NB4 (cell line): ENCODE measurements around the gene C2orf92.
A peak's percentile ranks its signal among the peaks of the same experiment; 100 is the strongest.
"Not testable (repeated sequence)": the region's sequence is repeated elsewhere in the genome, so short reads cannot be mapped to it uniquely, and the experiment has no call there.

Experiments
- DNase-seq: peaks from one replicate; pipeline ENCODE4 v3.0.0; 2010; ENCODE audit warnings: low read depth
- H3K4me3 ChIP-seq: one replicate; pipeline ENCODE4 v1.5.1; 2011; ENCODE audit warnings: mild to moderate bottlenecking, low read depth, low read length, moderate library complexity
- MYC ChIP-seq: IDR thresholded peaks from 2 replicates; pipeline ENCODE4 v1.6.1; 2011; ENCODE audit warnings: low read depth, low read length
- POLR2A ChIP-seq: IDR thresholded peaks from 2 replicates; pipeline ENCODE4 v1.6.1; 2011; ENCODE audit warnings: mild to moderate bottlenecking; ENCODE audit not compliant: insufficient read length; ENCODE audit errors: extremely low read depth
- TF ChIP-seq, protein P1 (sequence below): IDR thresholded peaks from 2 replicates; pipeline ENCODE4 v1.6.1; 2011; ENCODE audit warnings: low read depth, low read length
- TF ChIP-seq, protein P2 (sequence below): IDR thresholded peaks from one replicate; pipeline ENCODE4 v1.5.1; 2012; ENCODE audit warnings: low read depth, low read length

The C2orf92 gene

GRCh38 chr2:97662895-97663625 lies 6.5 kb upstream of the C2orf92 start:
- DNase-seq, result peak; percentile 97
- TF ChIP-seq POLR2A (no peak), MYC (peak; percentile 79)
- TF ChIP-seq, protein P1, sequence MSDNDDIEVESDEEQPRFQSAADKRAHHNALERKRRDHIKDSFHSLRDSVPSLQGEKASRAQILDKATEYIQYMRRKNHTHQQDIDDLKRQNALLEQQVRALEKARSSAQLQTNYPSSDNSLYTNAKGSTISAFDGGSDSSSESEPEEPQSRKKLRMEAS, result peak; percentile 84
- TF ChIP-seq, protein P2, sequence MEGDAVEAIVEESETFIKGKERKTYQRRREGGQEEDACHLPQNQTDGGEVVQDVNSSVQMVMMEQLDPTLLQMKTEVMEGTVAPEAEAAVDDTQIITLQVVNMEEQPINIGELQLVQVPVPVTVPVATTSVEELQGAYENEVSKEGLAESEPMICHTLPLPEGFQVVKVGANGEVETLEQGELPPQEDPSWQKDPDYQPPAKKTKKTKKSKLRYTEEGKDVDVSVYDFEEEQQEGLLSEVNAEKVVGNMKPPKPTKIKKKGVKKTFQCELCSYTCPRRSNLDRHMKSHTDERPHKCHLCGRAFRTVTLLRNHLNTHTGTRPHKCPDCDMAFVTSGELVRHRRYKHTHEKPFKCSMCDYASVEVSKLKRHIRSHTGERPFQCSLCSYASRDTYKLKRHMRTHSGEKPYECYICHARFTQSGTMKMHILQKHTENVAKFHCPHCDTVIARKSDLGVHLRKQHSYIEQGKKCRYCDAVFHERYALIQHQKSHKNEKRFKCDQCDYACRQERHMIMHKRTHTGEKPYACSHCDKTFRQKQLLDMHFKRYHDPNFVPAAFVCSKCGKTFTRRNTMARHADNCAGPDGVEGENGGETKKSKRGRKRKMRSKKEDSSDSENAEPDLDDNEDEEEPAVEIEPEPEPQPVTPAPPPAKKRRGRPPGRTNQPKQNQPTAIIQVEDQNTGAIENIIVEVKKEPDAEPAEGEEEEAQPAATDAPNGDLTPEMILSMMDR, result no peak
- peak overlapping the region; percentile 81 for H3K4me3 ChIP-seq

DNA sequence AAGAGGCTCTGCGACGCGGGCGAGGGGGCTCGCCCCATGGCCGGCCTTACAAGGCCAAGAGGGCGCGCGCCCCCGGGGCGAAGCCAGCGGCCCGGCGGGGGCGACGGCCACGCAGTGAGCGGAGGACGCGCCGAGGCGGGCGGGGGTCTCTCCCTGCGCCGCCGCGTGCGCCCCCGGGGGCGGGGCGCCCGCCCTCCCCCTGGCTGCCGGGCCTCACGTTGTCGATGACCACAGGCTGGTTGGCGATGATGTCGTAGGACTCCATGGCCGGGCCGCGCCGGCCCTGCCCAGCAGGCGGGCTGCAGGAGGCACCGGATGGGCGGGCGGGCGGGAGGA lies 5.9 kb upstream of the C2orf92 start:
- no peak for DNase-seq
- peak overlapping the region; percentile 81 for H3K4me3 ChIP-seq
- TF ChIP-seq, protein P2, result no peak
- TF ChIP-seq, protein P1, result no peak
- no peak for TF ChIP-seq POLR2A
- TF ChIP-seq MYC, result peak; percentile 69

DNA sequence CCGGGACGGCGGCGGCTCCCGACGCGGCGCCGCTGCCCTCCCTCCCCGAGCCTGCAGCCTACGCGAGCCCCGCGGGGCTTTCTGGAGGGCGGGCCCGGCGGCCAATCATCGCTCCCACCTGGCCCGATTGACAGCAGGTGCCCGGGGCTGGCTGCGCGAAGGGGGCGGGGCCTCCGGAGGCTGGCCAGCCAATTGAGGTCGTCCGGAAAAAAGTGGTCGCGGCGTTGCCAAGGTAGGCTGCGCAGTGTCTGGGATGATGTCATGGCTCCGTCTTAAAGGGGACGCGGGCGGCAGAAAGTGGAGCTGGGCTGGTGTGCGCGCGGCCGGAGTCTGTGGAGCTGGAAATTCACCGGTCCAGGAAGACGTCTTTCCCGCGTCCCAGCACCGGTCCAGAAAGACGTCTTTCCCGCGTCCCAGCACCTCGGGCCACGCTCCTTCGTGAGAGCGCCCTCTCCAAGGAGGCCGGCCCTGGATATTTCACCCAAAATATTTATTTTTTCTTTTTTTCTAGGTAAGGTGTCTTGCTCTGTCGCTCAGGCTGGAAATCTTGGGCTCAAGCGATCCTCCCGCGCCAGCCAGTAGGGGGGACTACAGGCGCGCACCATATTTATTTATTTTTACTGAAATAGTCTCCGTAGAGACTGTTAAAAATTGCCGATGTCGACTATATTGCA lies 5.4 kb upstream of the C2orf92 start, which contains the start of gene ACTR1B:
ACTR1B (minus strand) TSS at position 83 of the 674 bp plus-strand sequence. CDS start 154 bp downstream, outside the sequence.
- peak within 1 kb of the TSS; percentile 84 for H3K4me3 ChIP-seq
- TF ChIP-seq MYC (peak; percentile 62; the same call in 1 of the 2 replicates), POLR2A (peak; percentile 57)
- TF ChIP-seq, protein P2, result peak; percentile 50
- TF ChIP-seq, protein P1, result peak; percentile 27; the same call in 1 of the 2 replicates
- peak; percentile 99 for DNase-seq

DNA sequence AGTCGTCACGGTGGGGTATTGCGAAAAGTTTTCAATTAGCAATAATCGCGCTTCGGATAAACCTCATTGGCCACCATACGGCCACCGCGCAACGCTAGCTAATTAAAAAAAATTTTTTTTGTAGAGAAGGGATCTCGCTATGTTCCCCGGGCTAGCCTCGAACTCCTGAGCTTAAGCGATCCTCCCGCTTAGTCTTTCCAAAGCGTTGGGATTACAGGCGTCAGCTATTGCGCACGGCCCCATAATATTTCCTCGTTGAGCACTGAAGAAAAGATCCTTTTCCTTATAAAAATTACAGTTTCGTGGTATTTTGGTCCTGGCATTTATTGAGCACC lies 4.9 kb upstream of the C2orf92 start:
- peak overlapping the region; percentile 84 for H3K4me3 ChIP-seq
- TF ChIP-seq, protein P1, result no peak
- TF ChIP-seq POLR2A, result no peak
- TF ChIP-seq MYC, result no peak
- TF ChIP-seq, protein P2, result no peak
- no peak for DNase-seq

DNA sequence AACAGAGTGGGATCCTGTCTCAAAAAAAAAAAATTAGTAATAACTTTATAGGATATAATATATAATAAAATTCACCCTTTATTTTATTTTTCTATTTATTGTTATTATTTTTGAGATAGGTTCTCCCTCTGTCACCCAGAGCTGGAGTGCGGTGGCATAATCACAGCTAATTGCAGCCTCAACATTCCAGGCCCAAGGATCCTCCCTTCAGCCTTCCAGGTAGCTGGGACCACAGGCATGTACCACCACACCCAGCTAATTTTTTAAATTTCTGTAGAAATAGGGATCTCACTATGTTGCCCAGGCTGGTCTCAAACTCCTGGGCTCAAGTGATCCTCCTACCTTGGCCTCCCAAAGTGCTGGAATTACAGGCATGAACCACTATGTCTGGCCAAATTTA lies 958 bp downstream of the C2orf92 start:
- no peak for DNase-seq
- no peak for TF ChIP-seq MYC
- TF ChIP-seq, protein P1, result no peak
- H3K4me3 ChIP-seq, result no peak overlapping the region

GRCh38 chr2:97671526-97671925 lies 2.0 kb downstream of the C2orf92 start:
- no peak for DNase-seq
- H3K4me3 ChIP-seq, result no peak overlapping the region
- TF ChIP-seq, protein P2, result no peak
- TF ChIP-seq, protein P1, result no peak
- TF ChIP-seq POLR2A, result no peak
- TF ChIP-seq MYC, result no peak

DNA sequence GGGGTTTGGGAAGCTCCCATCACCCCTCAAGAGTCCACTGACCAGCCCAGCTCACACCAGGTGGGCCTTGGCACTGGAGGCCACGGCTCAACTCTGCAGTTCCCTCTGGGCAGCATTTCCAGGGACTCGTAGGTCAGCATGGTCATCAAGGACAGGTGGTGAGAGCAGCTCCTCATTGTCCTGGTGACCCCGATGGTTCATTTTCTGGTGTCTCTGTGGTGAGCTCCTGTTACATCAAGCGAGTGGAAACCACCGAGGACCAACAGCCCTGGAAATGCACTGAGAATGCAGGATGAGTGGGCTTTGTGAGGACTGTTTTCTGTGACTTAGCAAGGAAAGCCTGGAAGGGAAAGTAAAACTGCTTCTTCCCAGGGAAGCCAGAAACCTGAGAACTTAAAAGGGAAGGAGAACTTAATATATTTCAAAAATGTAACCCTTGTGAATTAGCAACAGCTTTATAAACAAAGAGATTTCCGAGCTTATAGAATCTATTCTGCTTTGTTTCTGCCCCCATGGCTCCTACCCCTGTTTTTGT lies 3.2 kb downstream of the C2orf92 start:
- not testable (repeated sequence) for DNase-seq, H3K4me3 ChIP-seq
